HAP-1 (cell line): ENCODE data around the gene SORBS1.

Experiments used
- DNase-seq, 2 experiments: peaks; one replicate each; pipeline ENCODE4 v3.0.0-alpha.2; 2016 to 2020; ENCODE audit warnings: low spot score in 2 of 2
- H3K27me3 ChIP-seq: fragments of 250-450 bp; sonication (Bioruptor Pico); 2 replicates; pipeline ENCODE4 v1.5.1; 2020; ENCODE audit warnings: low read depth, mild to moderate bottlenecking, moderate library complexity
- H3K36me3 ChIP-seq: fragments of 250-450 bp; sonication (Bioruptor Pico); replicated peaks from 2 replicates; pipeline ENCODE4 v1.5.1; 2020; ENCODE audit warnings: mild to moderate bottlenecking
- H3K4me1 ChIP-seq: fragments of 250-450 bp; sonication (Bioruptor Pico); 2 replicates; pipeline ENCODE4 v1.5.1; 2020; ENCODE audit warnings: mild to moderate bottlenecking
- H3K4me3 ChIP-seq: fragments of 250-450 bp; sonication (Bioruptor Pico); 2 replicates; pipeline ENCODE4 v1.5.1; 2020; ENCODE audit warnings: mild to moderate bottlenecking, moderate library complexity
- H3K9me3 ChIP-seq: fragments of 250-450 bp; sonication (Bioruptor Pico); 2 replicates; pipeline ENCODE4 v1.5.1; 2020; ENCODE audit warnings: mild to moderate bottlenecking, moderate library complexity
- in situ Hi-C: fragments of 300-500 bp; cut with MboI; formaldehyde crosslinking; loops from 3 replicates; pipeline ENCODE4 v1.14.3; 2020; ENCODE audit warnings: low sequenced_read_pairs, inconsistent platforms, mixed read lengths

Gene SORBS1

GRCh38 chr10:95290461-95291364 lies 270.5 kb downstream of the SORBS1 start, which contains the start of gene PDLIM1:
PDLIM1 (minus strand) TSS chr10:95291003; CDS start chr10:95290915, 88 bp downstream.
- Histone ChIP-seq H3K9me3 (no peaks in the 10 kb centered on the region), H3K4me3 (peak within 1 kb of the TSS; percentile 81), H3K36me3 (no peaks in the 10 kb centered on the region), H3K4me1 (peaks cover 9% of the 10 kb centered on the region), H3K27me3 (no peaks in the 10 kb centered on the region)
- DNase-seq: peak; percentile 69 to 82
- in situ Hi-C loops: no loop called here

- Histone ChIP-seq H3K27me3 (no peaks in the 10 kb centered on the region), H3K4me1 (peaks cover 9% of the 10 kb centered on the region), H3K36me3 (no peaks in the 10 kb centered on the region), H3K9me3 (no peaks in the 10 kb centered on the region), H3K4me3 (peak overlapping the region; percentile 81)
- in situ Hi-C loops: no loop called here
- peak in 1 of 2 experiments; percentile 21 for DNase-seq
These were observed 271.2 kb downstream of the SORBS1 start for GRCh38 chr10:95289921-95290421.

DNA sequence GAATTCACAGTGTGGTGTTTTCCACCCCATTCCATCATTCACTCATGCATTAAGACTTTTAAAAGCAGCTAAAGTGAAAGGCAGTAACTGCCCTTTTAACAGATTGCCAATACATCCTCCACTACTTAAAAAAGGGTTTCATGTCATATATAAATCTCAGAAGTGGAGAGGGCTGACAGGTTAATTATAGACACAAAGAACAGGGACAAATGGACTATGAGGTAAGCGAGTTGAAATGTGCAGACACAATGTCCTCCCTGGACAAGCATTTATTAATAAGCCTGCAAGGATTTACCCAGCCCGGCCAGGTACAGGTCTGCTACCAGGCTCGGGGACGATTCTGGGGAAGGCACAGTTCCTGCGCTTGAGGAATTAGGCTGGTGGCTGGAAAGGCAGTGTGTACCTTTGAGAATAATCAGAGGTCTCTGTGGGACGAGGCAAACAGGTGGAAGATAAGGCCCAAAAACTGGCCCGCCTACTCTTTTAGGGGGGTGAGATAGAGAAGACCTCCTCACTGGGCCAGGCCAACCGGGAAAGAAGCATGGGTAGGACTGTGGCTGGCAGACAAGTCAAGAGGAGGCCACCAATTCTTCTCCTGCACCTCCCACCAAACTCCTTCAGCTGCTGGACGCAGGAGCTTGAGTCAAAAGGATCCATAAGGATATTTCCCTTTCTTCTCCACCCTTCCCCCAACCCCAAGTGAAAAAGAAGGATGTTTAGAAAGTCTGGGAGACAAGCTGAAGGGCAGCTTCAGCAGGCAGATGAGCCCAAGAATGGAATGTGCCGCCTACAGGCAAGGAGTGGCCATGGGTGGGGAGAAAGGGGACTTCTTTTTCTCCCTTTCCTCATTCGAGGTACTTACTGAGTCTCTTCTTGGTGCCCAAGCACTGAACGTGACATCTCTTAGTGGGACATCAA lies 271.9 kb downstream of the SORBS1 start:
- Histone ChIP-seq H3K9me3 (no peaks in the 10 kb centered on the region), H3K4me1 (peaks cover 9% of the 10 kb centered on the region), H3K4me3 (peak overlapping the region; percentile 81), H3K27me3 (no peaks in the 10 kb centered on the region), H3K36me3 (no peaks in the 10 kb centered on the region)
- in situ Hi-C loops: no loop called here
- peak; percentile 40 to 65 for DNase-seq

GRCh38 chr10:95288303-95288702 lies 272.9 kb downstream of the SORBS1 start:
- Histone ChIP-seq H3K27me3 (no peaks in the 10 kb centered on the region), H3K9me3 (no peaks in the 10 kb centered on the region), H3K36me3 (no peaks in the 10 kb centered on the region), H3K4me3 (no peak overlapping the region), H3K4me1 (peaks cover 9% of the 10 kb centered on the region; the same call in 1 of the 2 replicates)
- in situ Hi-C loops: no loop called here
- no peak for DNase-seq

DNA sequence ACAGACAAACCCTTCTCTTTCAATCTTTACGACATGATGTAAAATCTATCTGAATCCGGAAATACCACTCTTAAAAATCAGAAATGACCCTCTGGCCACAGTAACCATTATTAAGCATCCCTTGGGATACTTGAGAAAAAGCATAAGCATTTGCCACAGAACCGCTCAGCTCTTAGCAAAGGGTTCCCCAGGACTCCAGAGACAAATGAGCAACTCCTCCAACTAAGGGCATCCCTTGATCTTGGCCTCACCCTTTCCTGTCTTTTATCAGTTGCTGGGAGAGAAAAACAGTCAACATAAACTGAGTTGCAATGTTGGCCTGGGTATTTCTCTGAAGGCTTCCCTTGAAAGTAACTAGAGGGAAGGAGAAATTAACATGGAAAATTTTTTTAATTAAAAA lies 273.9 kb downstream of the SORBS1 start:
- H3K4me1 ChIP-seq: peaks cover 9% of the 10 kb centered on the region; the same call in 1 of the 2 replicates
- no peaks in the 10 kb centered on the region for H3K27me3 ChIP-seq
- H3K36me3 ChIP-seq: no peaks in the 10 kb centered on the region
- in situ Hi-C loops: no loop called here
- no peak overlapping the region for H3K4me3 ChIP-seq
- DNase-seq: no peak
- H3K9me3 ChIP-seq: no peaks in the 10 kb centered on the region

GRCh38 chr10:95286707-95287106 lies 274.5 kb downstream of the SORBS1 start:
- Histone ChIP-seq H3K4me3 (no peak overlapping the region), H3K36me3 (no peaks in the 10 kb centered on the region), H3K9me3 (no peaks in the 10 kb centered on the region), H3K27me3 (no peaks in the 10 kb centered on the region), H3K4me1 (peaks cover 9% of the 10 kb centered on the region; the same call in 1 of the 2 replicates)
- no peak for DNase-seq
- in situ Hi-C loops: no loop called here

GRCh38 chr10:95285556-95285955 lies 275.6 kb downstream of the SORBS1 start:
- Histone ChIP-seq H3K4me1 (peaks cover 9% of the 10 kb centered on the region; the same call in 1 of the 2 replicates), H3K27me3 (no peaks in the 10 kb centered on the region), H3K36me3 (no peaks in the 10 kb centered on the region), H3K9me3 (no peaks in the 10 kb centered on the region), H3K4me3 (no peak overlapping the region)
- in situ Hi-C loops: no loop called here
- DNase-seq: no peak

DNA sequence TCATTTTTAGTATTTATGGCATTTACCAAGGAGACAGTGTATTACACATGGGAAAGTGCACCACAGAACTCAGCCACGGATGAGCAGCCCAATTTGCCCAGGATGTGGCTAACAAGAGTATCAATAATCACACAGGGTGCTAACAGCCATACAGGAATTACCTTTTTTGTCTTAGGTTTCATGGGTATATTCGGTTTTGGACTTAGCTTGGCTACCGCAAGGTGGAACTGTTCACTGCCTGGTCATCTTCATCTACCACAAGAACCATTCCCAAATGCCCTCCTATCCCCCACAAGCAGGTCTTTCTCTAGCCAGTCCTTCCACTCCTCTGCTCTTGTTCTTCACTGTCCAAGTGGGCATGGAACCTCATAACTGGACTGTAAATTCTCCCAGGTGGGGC lies 276.4 kb downstream of the SORBS1 start:
- no peak overlapping the region for H3K4me3 ChIP-seq
- peaks cover 7% of the 10 kb centered on the region; the same call in 1 of the 2 replicates for H3K4me1 ChIP-seq
- no peaks in the 10 kb centered on the region for H3K36me3 ChIP-seq
- H3K9me3 ChIP-seq: no peaks in the 10 kb centered on the region
- no peak for DNase-seq
- no peaks in the 10 kb centered on the region for H3K27me3 ChIP-seq
- in situ Hi-C loops: no loop called here

- no peak for DNase-seq
- in situ Hi-C loops: no loop called here
These were observed 279.1 kb downstream of the SORBS1 start for GRCh38 chr10:95282107-95282506.

GRCh38 chr10:95281206-95281605 lies 280.0 kb downstream of the SORBS1 start:
- in situ Hi-C loops: no loop called here
- Histone ChIP-seq H3K4me3 (no peak overlapping the region), H3K27me3 (no peaks in the 10 kb centered on the region), H3K4me1 (no peaks in the 10 kb centered on the region), H3K36me3 (no peaks in the 10 kb centered on the region), H3K9me3 (no peaks in the 10 kb centered on the region)
- no peak for DNase-seq

More at GRCh38 chr10:95282107-95282506, 279.1 kb downstream of the SORBS1 start:
- Histone ChIP-seq H3K36me3 (no peaks in the 10 kb centered on the region), H3K4me1 (no peaks in the 10 kb centered on the region), H3K9me3 (no peaks in the 10 kb centered on the region), H3K27me3 (no peaks in the 10 kb centered on the region), H3K4me3 (no peak overlapping the region)

DNA sequence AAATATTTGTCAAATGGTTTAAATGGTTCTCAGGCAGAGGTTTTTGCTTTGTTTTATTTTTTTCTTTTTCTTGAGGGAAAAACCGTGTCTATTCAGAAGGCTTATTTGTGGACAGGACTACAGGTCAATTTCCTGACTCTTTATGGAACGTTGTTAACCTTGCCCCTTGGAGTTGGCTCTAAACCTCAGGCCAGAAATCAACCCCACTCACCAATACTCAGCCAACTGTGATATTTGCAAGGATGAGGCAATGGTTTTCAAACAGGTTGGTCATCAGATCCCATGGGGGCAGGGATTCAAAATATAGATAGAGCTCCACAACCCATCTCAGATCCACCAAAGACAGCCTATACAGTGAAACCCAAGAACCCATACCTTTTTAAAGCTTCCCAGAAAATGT lies 280.5 kb downstream of the SORBS1 start:
- DNase-seq: no peak
- no peaks in the 10 kb centered on the region for H3K9me3 ChIP-seq
- no peaks in the 10 kb centered on the region for H3K27me3 ChIP-seq
- no peak overlapping the region for H3K4me3 ChIP-seq
- no peaks in the 10 kb centered on the region for H3K4me1 ChIP-seq
- no peaks in the 10 kb centered on the region for H3K36me3 ChIP-seq
- in situ Hi-C loops: no loop called here

GRCh38 chr10:95279042-95279820 lies 281.9 kb downstream of the SORBS1 start:
- no peak for DNase-seq
- in situ Hi-C loops: no loop called here

More at GRCh38 chr10:95279042-95279820, 281.9 kb downstream of the SORBS1 start:
- Histone ChIP-seq H3K4me3 (no peak overlapping the region), H3K36me3 (no peaks in the 10 kb centered on the region), H3K9me3 (no peaks in the 10 kb centered on the region), H3K27me3 (no peaks in the 10 kb centered on the region), H3K4me1 (no peaks in the 10 kb centered on the region)
